IMR-90 (cell line): Measurements from ENCODE around the gene NIPAL3. TPM values are rescaled to one million over a fixed set of nuclear protein-coding genes. Genes with fewer than 3 reads are reported as not detected.

Source experiments
- ATAC-seq: fragments of 200-7000 bp; cut with Tn5 transposase; 2 replicates; pipeline ENCODE4 v1.9.1; 2020; ENCODE audit warnings: low read depth, mild to moderate bottlenecking, moderate library complexity
- BruUV-seq: library from RNA; stranded (reverse); fragments of 400-500 nt; replicated peaks from 2 replicates; lab custom pipeline; 2021; lab: Mats Ljungman, UMichigan
- CTCF ChIA-PET: fragments of 300-600 bp; formaldehyde crosslinking; extraction: SDS; loops from one replicate; lab custom pipeline; 2021; ENCODE audit warnings: antibody characterized with exemption; lab: Yijun Ruan, JAX
- POLR2A ChIA-PET: fragments of 300-600 bp; sonication (Branson Sonifier 250); formaldehyde crosslinking; loops from one replicate; lab custom pipeline; 2022; ENCODE audit warnings: antibody characterized with exemption; ENCODE audit not compliant: unreplicated experiment; lab: Charles Lee
- DNase-seq: peaks from one replicate; pipeline ENCODE4 v3.0.0; 2013
- H2AFZ ChIP-seq: replicated peaks from 2 replicates; pipeline ENCODE3; 2013; ENCODE audit warnings: low read length, mild to moderate bottlenecking; ENCODE audit not compliant: poor library complexity
- H2AK5ac ChIP-seq: 2 replicates; pipeline ENCODE4 v1.6.1; 2013; ENCODE audit warnings: low read depth, low read length, inconsistent platforms
- H2AK9ac ChIP-seq: replicated peaks from 2 replicates; pipeline ENCODE3; 2013; ENCODE audit warnings: mild to moderate bottlenecking, low read depth, low read length, moderate library complexity; ENCODE audit not compliant: poor library complexity
- H2BK120ac ChIP-seq: 2 replicates; pipeline ENCODE4 v1.6.1; 2013; ENCODE audit warnings: low read depth, low read length, inconsistent platforms
- H2BK15ac ChIP-seq: 3 replicates; pipeline ENCODE4 v1.6.1; 2013; ENCODE audit warnings: low read depth, low read length, inconsistent platforms
- H2BK20ac ChIP-seq: 2 replicates; pipeline ENCODE4 v1.6.1; 2013; ENCODE audit warnings: low read depth, mild to moderate bottlenecking, inconsistent platforms, low read length, moderate library complexity
- H2BK5ac ChIP-seq: 2 replicates; pipeline ENCODE4 v1.6.1; 2013; ENCODE audit warnings: mild to moderate bottlenecking, low read depth, low read length, inconsistent platforms; ENCODE audit not compliant: poor library complexity, severe bottlenecking
- H3K14ac ChIP-seq: replicated peaks from 2 replicates; pipeline ENCODE4 v1.6.1; 2013; ENCODE audit warnings: low read depth, low read length, inconsistent platforms
- H3K18ac ChIP-seq: 2 replicates; pipeline ENCODE4 v1.6.1; 2013; ENCODE audit warnings: low read depth, low read length, control low read depth
- H3K23ac ChIP-seq: 2 replicates; pipeline ENCODE4 v1.6.1; 2013; ENCODE audit warnings: low read depth, low read length, inconsistent platforms
- H3K27ac ChIP-seq: 2 replicates; pipeline ENCODE4 v1.5.1; 2013; ENCODE audit warnings: mild to moderate bottlenecking, control low read depth, low read length; ENCODE audit not compliant: insufficient read depth
- H3K27me3 ChIP-seq: 2 replicates; pipeline ENCODE4 v1.6.1; 2013; ENCODE audit warnings: low read length; ENCODE audit not compliant: control insufficient read depth, insufficient read depth
- H3K36me3 ChIP-seq: 2 replicates; pipeline ENCODE4 v1.6.1; 2013; ENCODE audit warnings: low read length, mixed read lengths; ENCODE audit not compliant: control insufficient read depth, insufficient read depth
- H3K4ac ChIP-seq: 2 replicates; pipeline ENCODE4 v1.6.1; 2013; ENCODE audit warnings: low read depth, low read length, inconsistent platforms
- H3K4me1 ChIP-seq: 2 replicates; pipeline ENCODE4 v1.6.1; 2013; ENCODE audit warnings: low read length, mixed read lengths; ENCODE audit not compliant: control insufficient read depth, insufficient read depth
- H3K4me2 ChIP-seq: 2 replicates; pipeline ENCODE4 v1.6.1; 2013; ENCODE audit warnings: low read depth, mild to moderate bottlenecking, control low read depth, low read length, moderate library complexity
- H3K4me3 ChIP-seq: 2 replicates; pipeline ENCODE4 v1.5.1; 2013; ENCODE audit warnings: low read depth, mild to moderate bottlenecking, control low read depth, low read length, moderate library complexity; ENCODE audit not compliant: insufficient read depth
- H3K56ac ChIP-seq: 2 replicates; pipeline ENCODE4 v1.6.1; 2013; ENCODE audit warnings: low read length, inconsistent platforms; ENCODE audit not compliant: insufficient read depth; ENCODE audit errors: extremely low read depth
- H3K79me1 ChIP-seq, 2 experiments: 2 replicates each; pipeline ENCODE4 v1.6.1; 2013; ENCODE audit warnings: low read length in 2 of 2, inconsistent platforms in 1 of 2, low read depth in 1 of 2
- H3K9ac ChIP-seq: 2 replicates; pipeline ENCODE4 v1.6.1; 2013; ENCODE audit warnings: low read depth, low read length, control low read depth
- H3K9me1 ChIP-seq: 2 replicates; pipeline ENCODE4 v1.6.1; 2013; ENCODE audit warnings: low read length, inconsistent platforms; ENCODE audit not compliant: insufficient read depth
- H3K9me3 ChIP-seq: 2 replicates; pipeline ENCODE4 v1.6.1; 2013; ENCODE audit warnings: low read length; ENCODE audit not compliant: control insufficient read depth, insufficient read depth
- H4K20me1 ChIP-seq: 2 replicates; pipeline ENCODE4 v1.6.1; 2013; ENCODE audit warnings: low read length, inconsistent platforms; ENCODE audit not compliant: insufficient read depth
- H4K5ac ChIP-seq: 2 replicates; pipeline ENCODE4 v1.6.1; 2013; ENCODE audit warnings: mild to moderate bottlenecking, low read depth, low read length, control low read depth
- H4K8ac ChIP-seq, 2 experiments: 2 replicates each; pipeline ENCODE4 v1.6.1; 2013; ENCODE audit warnings: low read depth in 2 of 2, low read length in 2 of 2, control low read depth in 1 of 2, inconsistent platforms in 1 of 2
- H4K91ac ChIP-seq: 2 replicates; pipeline ENCODE4 v1.6.1; 2013; ENCODE audit warnings: low read depth, low read length, inconsistent platforms; ENCODE audit not compliant: insufficient read depth
- CEBPB ChIP-seq: IDR thresholded peaks from 2 replicates; pipeline ENCODE4 v1.6.1; 2012; ENCODE audit warnings: low read depth, low read length, improper control_type of control experiment
- NFE2L2 ChIP-seq: fragments of 150-350 bp; IDR thresholded peaks from 2 replicates; pipeline ENCODE4 v1.6.1; 2016; ENCODE audit warnings: low read depth, mild to moderate bottlenecking, low read length
- RCOR1 ChIP-seq: IDR thresholded peaks from 2 replicates; pipeline ENCODE4 v1.6.1; 2012; ENCODE audit warnings: mild to moderate bottlenecking, low read length, improper control_type of control experiment; ENCODE audit not compliant: insufficient replicate concordance
- RFX5 ChIP-seq: IDR thresholded peaks from 2 replicates; pipeline ENCODE4 v1.8.0; 2012; ENCODE audit warnings: low read depth, mild to moderate bottlenecking, low read length, moderate library complexity
- SMC3 ChIP-seq: fragments of 150-350 bp; IDR thresholded peaks from 2 replicates; pipeline ENCODE4 v1.6.1; 2016; ENCODE audit warnings: low read depth, mild to moderate bottlenecking, antibody characterized with exemption, low read length, moderate library complexity
- WGBS, 2 experiments: methylation state at CpG; one replicate each; pipeline versions ENCODE4 v1.1.5 to v1.1.7; 2013; ENCODE audit warnings: missing lambda C conversion rate in 2 of 2; ENCODE audit not compliant: insufficient read length in 1 of 2; ENCODE audit errors: extremely low coverage in 2 of 2; 5-methylcytosine and 5-hydroxymethylcytosine counted together
- dilution Hi-C: fragments of 300-500 bp; cut with HindIII; formaldehyde crosslinking; loops from one replicate; pipeline ENCODE4 v1.14.3; 2018; ENCODE audit warnings: low sequenced_read_pairs; ENCODE audit not compliant: unreplicated experiment
- in situ Hi-C: fragments of 300-500 bp; cut with MboI; formaldehyde crosslinking; loops from 3 replicates; pipeline ENCODE4 v1.14.3; 2019; ENCODE audit warnings: low sequenced_read_pairs, inconsistent platforms, mixed read lengths
- intact Hi-C: fragments of 100-400 bp; cut with micrococcal nuclease; formaldehyde crosslinking; loops from 2 replicates; pipeline ENCODE4 v1.10.0; 2022
- polyA plus RNA-seq, 3 experiments: library from polyadenylated mRNA; depleted of rRNA; stranded (reverse); fragments of >200 nt; gene quantifications; 2 replicates each; pipeline ENCODE4 v1.2.3, GENCODE V29; 2012; ENCODE audit warnings: low replicate concordance in 1 of 3
- total RNA-seq: library from RNA; depleted of rRNA; stranded (reverse); fragments of >200 nt; gene quantifications from 2 replicates; pipeline ENCODE4 v1.2.3, GENCODE V29; 2012
- TF ChIP-seq, protein P1 (sequence below): fragments of 150-350 bp; IDR thresholded peaks from 2 replicates; pipeline ENCODE4 v1.6.1; 2017; ENCODE audit warnings: mild to moderate bottlenecking, antibody characterized with exemption, low read length, low read depth

NIPAL3 gene
- total and polyA plus RNA-seq, 2 of the 4 experiments (the other 2 are of a cell fraction): 55.0 to 123 TPM

DNA sequence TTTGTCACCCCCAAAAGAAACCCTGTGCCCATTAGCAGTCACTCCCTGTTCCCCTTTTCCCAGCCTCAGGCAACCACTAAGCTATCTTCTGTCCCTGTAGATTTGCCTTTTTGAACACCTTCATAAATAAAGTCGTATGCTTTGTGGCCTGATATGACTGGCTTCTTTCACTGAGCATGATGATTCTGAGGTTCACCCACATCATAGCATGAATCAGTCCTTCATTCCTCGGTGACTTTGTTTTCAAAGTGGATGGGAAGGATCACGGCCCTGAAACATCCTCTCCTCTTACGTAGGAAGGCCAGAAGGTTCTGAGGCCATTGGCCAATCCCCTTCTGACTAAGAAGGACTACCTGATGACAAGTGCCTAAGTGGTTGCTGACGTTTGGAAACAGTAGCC, 39.1 kb downstream of the NIPAL3 start:
- H3K4ac ChIP-seq: no peak overlapping the region
- H4K20me1 ChIP-seq: no peaks in the 10 kb centered on the region
- H3K9me3 ChIP-seq: no peaks in the 10 kb centered on the region
- no peak overlapping the region for H3K4me2 ChIP-seq
- H2AK9ac ChIP-seq: no peak overlapping the region
- dilution Hi-C loops: no loop called here
- no peak overlapping the region for H2BK20ac ChIP-seq
- intact Hi-C loops: no loop called here
- H3K56ac ChIP-seq: no peak overlapping the region
- no peak overlapping the region for H4K8ac ChIP-seq
- no peak overlapping the region for H3K27ac ChIP-seq
- DNase-seq (peak; percentile 85), ATAC-seq (no peak)
- H4K5ac ChIP-seq: no peak overlapping the region
- peaks cover 13% of the 10 kb centered on the region; the same call in 1 of the 2 replicates for H3K9me1 ChIP-seq
- BruUV-seq: no TSS peak
- no peak overlapping the region for H3K14ac ChIP-seq
- H2BK15ac ChIP-seq: no peak overlapping the region
- no peak overlapping the region for H3K9ac ChIP-seq
- in situ Hi-C loops: no loop called here
- ChIA-PET CTCF (no interaction called here), POLR2A (no interaction called here)
- no peak overlapping the region for H4K91ac ChIP-seq
- no peak overlapping the region for H2AFZ ChIP-seq
- no peak overlapping the region; the same call in 1 of the 2 replicates for H3K23ac ChIP-seq
- H3K4me1 ChIP-seq: no peaks in the 10 kb centered on the region
- H3K79me1 ChIP-seq: no peaks in the 10 kb centered on the region; a peak in 2 of 4 replicates
- no peak overlapping the region for H2AK5ac ChIP-seq
- TF ChIP-seq SMC3 (no peak), NFE2L2 (no peak), RCOR1 (no peak), CEBPB (peak; percentile 25; the same call in 1 of the 2 replicates), RFX5 (no peak)
- TF ChIP-seq, protein P1, sequence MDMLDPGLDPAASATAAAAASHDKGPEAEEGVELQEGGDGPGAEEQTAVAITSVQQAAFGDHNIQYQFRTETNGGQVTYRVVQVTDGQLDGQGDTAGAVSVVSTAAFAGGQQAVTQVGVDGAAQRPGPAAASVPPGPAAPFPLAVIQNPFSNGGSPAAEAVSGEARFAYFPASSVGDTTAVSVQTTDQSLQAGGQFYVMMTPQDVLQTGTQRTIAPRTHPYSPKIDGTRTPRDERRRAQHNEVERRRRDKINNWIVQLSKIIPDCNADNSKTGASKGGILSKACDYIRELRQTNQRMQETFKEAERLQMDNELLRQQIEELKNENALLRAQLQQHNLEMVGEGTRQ: no peak
- no peaks in the 10 kb centered on the region for H3K27me3 ChIP-seq
- H3K4me3 ChIP-seq: no peak overlapping the region
- peaks cover 42% of the 10 kb centered on the region for H3K36me3 ChIP-seq
- H3K18ac ChIP-seq: no peak overlapping the region
- H2BK120ac ChIP-seq: no peak overlapping the region
- H2BK5ac ChIP-seq: no peak overlapping the region
- WGBS, 2 experiments: no CpG with 5 or more reads among the region's 5 CpGs
